HEK293 (cell line): ENCODE data around the gene H3-3A.

Experiments
- KLF10 ChIP-seq: fragments of 450-650 bp; IDR thresholded peaks from 2 replicates; pipeline ENCODE4 v1.5.1; 2018; ENCODE audit warnings: missing biosample characterization, mild to moderate bottlenecking, missing genetic modification characterization
- SCRT2 ChIP-seq: fragments of 450-650 bp; formaldehyde crosslinking; IDR thresholded peaks from 2 replicates; pipeline ENCODE4 v1.5.1; 2016; ENCODE audit warnings: missing biosample characterization, missing genetic modification characterization
- ZNF24 ChIP-seq: fragments of 450-650 bp; formaldehyde crosslinking; IDR thresholded peaks from 2 replicates; pipeline ENCODE4 v1.5.1; 2016; ENCODE audit warnings: missing biosample characterization, missing genetic modification characterization
- ZNF501 ChIP-seq: fragments of 450-650 bp; formaldehyde crosslinking; IDR thresholded peaks from 2 replicates; pipeline ENCODE4 v1.5.1; 2016; ENCODE audit warnings: missing biosample characterization, missing genetic modification characterization
- ZNF623 ChIP-seq: fragments of 450-650 bp; formaldehyde crosslinking; IDR thresholded peaks from 2 replicates; pipeline ENCODE4 v1.5.1; 2016; ENCODE audit warnings: missing biosample characterization, missing genetic modification characterization
- TF ChIP-seq, protein P1 (sequence below): fragments of 450-650 bp; formaldehyde crosslinking; IDR thresholded peaks from 2 replicates; pipeline ENCODE4 v1.5.1; 2016; ENCODE audit warnings: missing biosample characterization, missing genetic modification characterization
- TF ChIP-seq, protein P2 (sequence below): fragments of 450-650 bp; formaldehyde crosslinking; IDR thresholded peaks from 2 replicates; pipeline ENCODE4 v1.5.1; 2016; ENCODE audit warnings: missing biosample characterization, missing genetic modification characterization
- TF ChIP-seq, protein P3 (sequence below): fragments of 450-650 bp; formaldehyde crosslinking; optimal IDR thresholded peaks from 2 replicates; pipeline ENCODE3; 2016; ENCODE audit warnings: missing biosample characterization, mild to moderate bottlenecking, missing genetic modification characterization
- TF ChIP-seq, protein P4 (sequence below): fragments of 450-650 bp; formaldehyde crosslinking; conservative IDR thresholded peaks from 2 replicates; pipeline ENCODE4 v1.5.1; 2016; ENCODE audit warnings: low read depth, missing biosample characterization, missing genetic modification characterization
- TF ChIP-seq, protein P5 (sequence below): fragments of 450-650 bp; formaldehyde crosslinking; IDR thresholded peaks from 2 replicates; pipeline ENCODE4 v1.5.1; 2016; ENCODE audit warnings: missing biosample characterization, missing genetic modification characterization
- TF ChIP-seq, protein P6 (sequence below): fragments of 450-650 bp; formaldehyde crosslinking; IDR thresholded peaks from 2 replicates; pipeline ENCODE4 v1.5.1; 2016; ENCODE audit warnings: missing biosample characterization, missing genetic modification characterization
- TF ChIP-seq, protein P7 (sequence below): sonication (generic); formaldehyde crosslinking; IDR thresholded peaks from 2 replicates; pipeline ENCODE4 v1.8.1; 2022; ENCODE audit warnings: mild to moderate bottlenecking, moderate library complexity, missing genetic modification reagents
- TF ChIP-seq, protein P8 (sequence below): fragments of 450-650 bp; formaldehyde crosslinking; IDR thresholded peaks from 2 replicates; pipeline ENCODE4 v1.5.1; 2016; ENCODE audit warnings: missing biosample characterization, missing genetic modification characterization

DNA sequence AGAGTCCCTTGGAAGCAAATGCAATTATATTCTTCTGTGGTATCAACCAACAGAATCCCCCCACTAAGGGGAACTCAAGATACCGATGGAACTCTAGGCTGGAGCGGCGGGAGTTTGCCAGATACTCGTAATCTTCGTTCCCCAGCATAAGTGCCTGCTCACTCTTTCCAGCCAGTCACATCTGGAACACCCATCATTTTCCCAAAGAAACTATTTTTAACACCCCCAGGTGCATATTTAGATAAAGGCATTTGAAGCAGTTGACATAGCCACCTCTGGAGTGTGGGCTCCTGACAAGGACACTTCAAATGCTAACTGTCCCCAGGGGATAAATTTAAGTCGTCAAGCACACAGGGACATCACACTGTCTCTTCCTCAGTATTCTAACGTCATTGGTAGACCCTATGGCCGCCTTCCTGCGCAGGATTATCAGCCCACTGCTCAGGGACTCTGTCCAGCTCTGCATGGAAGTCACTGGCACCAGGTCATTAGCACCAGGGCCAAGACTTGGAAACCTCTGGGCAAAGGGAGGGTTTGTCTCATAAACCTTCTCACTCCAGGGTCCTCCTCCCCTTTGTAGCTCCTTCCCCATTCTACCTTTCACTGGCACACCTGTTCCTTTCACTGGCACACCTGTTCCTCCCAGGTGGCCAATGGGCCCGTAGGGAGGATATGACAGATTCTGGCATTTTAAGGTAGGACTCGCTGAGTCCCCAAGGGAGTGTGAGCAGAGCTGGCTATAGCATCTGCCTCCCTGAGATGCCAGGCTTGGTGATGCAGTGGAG, 48.8 kb downstream of the H3-3A start:
- TF ChIP-seq, protein P1, sequence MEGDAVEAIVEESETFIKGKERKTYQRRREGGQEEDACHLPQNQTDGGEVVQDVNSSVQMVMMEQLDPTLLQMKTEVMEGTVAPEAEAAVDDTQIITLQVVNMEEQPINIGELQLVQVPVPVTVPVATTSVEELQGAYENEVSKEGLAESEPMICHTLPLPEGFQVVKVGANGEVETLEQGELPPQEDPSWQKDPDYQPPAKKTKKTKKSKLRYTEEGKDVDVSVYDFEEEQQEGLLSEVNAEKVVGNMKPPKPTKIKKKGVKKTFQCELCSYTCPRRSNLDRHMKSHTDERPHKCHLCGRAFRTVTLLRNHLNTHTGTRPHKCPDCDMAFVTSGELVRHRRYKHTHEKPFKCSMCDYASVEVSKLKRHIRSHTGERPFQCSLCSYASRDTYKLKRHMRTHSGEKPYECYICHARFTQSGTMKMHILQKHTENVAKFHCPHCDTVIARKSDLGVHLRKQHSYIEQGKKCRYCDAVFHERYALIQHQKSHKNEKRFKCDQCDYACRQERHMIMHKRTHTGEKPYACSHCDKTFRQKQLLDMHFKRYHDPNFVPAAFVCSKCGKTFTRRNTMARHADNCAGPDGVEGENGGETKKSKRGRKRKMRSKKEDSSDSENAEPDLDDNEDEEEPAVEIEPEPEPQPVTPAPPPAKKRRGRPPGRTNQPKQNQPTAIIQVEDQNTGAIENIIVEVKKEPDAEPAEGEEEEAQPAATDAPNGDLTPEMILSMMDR = no peak
- TF ChIP-seq ZNF623 (tag by site-specific recombination) = no peak
- TF ChIP-seq, protein P2, sequence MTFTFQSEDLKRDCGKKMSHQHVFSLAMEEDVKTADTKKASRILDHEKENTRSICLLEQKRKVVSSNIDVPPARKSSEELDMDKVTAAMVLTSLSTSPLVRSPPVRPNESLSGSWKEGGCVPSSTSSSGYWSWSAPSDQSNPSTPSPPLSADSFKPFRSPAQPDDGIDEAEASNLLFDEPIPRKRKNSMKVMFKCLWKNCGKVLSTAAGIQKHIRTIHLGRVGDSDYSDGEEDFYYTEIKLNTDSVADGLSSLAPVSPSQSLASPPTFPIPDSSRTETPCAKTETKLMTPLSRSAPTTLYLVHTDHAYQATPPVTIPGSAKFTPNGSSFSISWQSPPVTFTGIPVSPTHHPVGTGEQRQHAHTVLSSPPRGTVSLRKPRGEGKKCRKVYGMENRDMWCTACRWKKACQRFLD (tag by site-specific recombination) = no peak
- no peak for TF ChIP-seq ZNF24 (tag by site-specific recombination)
- TF ChIP-seq, protein P3, sequence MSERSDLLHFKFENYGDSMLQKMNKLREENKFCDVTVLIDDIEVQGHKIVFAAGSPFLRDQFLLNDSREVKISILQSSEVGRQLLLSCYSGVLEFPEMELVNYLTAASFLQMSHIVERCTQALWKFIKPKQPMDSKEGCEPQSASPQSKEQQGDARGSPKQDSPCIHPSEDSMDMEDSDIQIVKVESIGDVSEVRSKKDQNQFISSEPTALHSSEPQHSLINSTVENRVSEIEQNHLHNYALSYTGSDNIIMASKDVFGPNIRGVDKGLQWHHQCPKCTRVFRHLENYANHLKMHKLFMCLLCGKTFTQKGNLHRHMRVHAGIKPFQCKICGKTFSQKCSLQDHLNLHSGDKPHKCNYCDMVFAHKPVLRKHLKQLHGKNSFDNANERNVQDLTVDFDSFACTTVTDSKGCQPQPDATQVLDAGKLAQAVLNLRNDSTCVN (tag by site-specific recombination) = no peak
- TF ChIP-seq ZNF501 = no peak
- TF ChIP-seq, protein P4, sequence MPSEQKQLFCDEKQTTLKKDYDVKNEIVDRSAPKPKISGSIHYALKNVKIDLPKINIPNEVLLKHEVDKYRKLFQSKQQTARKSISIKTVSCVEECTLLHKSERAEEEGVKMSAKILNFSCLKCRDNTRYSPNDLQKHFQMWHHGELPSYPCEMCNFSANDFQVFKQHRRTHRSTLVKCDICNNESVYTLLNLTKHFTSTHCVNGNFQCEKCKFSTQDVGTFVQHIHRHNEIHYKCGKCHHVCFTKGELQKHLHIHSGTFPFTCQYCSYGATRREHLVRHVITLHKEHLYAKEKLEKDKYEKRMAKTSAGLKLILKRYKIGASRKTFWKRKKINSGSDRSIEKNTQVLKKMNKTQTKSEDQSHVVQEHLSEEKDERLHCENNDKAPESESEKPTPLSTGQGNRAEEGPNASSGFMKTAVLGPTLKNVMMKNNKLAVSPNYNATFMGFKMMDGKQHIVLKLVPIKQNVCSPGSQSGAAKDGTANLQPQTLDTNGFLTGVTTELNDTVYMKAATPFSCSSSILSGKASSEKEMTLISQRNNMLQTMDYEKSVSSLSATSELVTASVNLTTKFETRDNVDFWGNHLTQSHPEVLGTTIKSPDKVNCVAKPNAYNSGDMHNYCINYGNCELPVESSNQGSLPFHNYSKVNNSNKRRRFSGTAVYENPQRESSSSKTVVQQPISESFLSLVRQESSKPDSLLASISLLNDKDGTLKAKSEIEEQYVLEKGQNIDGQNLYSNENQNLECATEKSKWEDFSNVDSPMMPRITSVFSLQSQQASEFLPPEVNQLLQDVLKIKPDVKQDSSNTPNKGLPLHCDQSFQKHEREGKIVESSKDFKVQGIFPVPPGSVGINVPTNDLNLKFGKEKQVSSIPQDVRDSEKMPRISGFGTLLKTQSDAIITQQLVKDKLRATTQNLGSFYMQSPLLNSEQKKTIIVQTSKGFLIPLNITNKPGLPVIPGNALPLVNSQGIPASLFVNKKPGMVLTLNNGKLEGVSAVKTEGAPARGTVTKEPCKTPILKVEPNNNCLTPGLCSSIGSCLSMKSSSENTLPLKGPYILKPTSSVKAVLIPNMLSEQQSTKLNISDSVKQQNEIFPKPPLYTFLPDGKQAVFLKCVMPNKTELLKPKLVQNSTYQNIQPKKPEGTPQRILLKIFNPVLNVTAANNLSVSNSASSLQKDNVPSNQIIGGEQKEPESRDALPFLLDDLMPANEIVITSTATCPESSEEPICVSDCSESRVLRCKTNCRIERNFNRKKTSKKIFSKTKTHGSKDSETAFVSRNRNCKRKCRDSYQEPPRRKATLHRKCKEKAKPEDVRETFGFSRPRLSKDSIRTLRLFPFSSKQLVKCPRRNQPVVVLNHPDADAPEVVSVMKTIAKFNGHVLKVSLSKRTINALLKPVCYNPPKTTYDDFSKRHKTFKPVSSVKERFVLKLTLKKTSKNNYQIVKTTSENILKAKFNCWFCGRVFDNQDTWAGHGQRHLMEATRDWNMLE (tag by site-specific recombination) = no peak
- TF ChIP-seq, protein P5, sequence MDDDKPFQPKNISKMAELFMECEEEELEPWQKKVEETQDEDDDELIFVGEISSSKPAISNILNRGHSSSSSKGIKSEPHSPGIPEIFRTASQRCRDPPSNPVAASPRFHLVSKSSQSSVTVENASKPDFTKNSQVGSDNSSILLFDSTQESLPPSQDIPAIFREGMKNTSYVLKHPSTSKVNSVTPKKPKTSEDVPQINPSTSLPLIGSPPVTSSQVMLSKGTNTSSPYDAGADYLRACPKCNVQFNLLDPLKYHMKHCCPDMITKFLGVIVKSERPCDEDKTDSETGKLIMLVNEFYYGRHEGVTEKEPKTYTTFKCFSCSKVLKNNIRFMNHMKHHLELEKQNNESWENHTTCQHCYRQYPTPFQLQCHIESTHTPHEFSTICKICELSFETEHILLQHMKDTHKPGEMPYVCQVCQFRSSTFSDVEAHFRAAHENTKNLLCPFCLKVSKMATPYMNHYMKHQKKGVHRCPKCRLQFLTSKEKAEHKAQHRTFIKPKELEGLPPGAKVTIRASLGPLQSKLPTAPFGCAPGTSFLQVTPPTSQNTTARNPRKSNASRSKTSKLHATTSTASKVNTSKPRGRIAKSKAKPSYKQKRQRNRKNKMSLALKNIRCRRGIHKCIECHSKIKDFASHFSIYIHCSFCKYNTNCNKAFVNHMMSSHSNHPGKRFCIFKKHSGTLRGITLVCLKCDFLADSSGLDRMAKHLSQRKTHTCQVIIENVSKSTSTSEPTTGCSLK (tag by site-specific recombination) = no peak
- TF ChIP-seq, protein P6, sequence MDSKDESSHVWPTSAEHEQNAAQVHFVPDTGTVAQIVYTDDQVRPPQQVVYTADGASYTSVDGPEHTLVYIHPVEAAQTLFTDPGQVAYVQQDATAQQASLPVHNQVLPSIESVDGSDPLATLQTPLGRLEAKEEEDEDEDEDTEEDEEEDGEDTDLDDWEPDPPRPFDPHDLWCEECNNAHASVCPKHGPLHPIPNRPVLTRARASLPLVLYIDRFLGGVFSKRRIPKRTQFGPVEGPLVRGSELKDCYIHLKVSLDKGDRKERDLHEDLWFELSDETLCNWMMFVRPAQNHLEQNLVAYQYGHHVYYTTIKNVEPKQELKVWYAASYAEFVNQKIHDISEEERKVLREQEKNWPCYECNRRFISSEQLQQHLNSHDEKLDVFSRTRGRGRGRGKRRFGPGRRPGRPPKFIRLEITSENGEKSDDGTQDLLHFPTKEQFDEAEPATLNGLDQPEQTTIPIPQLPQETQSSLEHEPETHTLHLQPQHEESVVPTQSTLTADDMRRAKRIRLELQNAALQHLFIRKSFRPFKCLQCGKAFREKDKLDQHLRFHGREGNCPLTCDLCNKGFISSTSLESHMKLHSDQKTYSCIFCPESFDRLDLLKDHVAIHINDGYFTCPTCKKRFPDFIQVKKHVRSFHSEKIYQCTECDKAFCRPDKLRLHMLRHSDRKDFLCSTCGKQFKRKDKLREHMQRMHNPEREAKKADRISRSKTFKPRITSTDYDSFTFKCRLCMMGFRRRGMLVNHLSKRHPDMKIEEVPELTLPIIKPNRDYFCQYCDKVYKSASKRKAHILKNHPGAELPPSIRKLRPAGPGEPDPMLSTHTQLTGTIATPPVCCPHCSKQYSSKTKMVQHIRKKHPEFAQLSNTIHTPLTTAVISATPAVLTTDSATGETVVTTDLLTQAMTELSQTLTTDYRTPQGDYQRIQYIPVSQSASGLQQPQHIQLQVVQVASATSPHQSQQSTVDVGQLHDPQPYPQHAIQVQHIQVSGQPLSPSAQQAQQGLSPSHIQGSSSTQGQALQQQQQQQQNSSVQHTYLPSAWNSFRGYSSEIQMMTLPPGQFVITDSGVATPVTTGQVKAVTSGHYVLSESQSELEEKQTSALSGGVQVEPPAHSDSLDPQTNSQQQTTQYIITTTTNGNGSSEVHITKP (tag by site-specific recombination) = no peak
- no peak for TF ChIP-seq KLF10 (tag by site-specific recombination)
- TF ChIP-seq, protein P7, sequence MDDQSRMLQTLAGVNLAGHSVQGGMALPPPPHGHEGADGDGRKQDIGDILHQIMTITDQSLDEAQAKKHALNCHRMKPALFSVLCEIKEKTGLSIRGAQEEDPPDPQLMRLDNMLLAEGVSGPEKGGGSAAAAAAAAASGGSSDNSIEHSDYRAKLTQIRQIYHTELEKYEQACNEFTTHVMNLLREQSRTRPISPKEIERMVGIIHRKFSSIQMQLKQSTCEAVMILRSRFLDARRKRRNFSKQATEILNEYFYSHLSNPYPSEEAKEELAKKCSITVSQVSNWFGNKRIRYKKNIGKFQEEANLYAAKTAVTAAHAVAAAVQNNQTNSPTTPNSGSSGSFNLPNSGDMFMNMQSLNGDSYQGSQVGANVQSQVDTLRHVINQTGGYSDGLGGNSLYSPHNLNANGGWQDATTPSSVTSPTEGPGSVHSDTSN (CRISPR knock-in tag) = no peak
- TF ChIP-seq SCRT2 (tag by site-specific recombination) = peak; percentile 95
- TF ChIP-seq, protein P8, sequence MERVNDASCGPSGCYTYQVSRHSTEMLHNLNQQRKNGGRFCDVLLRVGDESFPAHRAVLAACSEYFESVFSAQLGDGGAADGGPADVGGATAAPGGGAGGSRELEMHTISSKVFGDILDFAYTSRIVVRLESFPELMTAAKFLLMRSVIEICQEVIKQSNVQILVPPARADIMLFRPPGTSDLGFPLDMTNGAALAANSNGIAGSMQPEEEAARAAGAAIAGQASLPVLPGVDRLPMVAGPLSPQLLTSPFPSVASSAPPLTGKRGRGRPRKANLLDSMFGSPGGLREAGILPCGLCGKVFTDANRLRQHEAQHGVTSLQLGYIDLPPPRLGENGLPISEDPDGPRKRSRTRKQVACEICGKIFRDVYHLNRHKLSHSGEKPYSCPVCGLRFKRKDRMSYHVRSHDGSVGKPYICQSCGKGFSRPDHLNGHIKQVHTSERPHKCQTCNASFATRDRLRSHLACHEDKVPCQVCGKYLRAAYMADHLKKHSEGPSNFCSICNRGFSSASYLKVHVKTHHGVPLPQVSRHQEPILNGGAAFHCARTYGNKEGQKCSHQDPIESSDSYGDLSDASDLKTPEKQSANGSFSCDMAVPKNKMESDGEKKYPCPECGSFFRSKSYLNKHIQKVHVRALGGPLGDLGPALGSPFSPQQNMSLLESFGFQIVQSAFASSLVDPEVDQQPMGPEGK (tag by site-specific recombination) = no peak
